HL-60 (cell line): ENCODE data around the gene MYOC.

Source experiments
- CTCF ChIP-seq: IDR thresholded peaks from one replicate; pipeline ENCODE4 v1.5.1; 2011; ENCODE audit warnings: low read length, control low read depth, inconsistent platforms; ENCODE audit not compliant: insufficient read depth
- POLR2AphosphoS5 ChIP-seq: IDR thresholded peaks from 2 replicates; pipeline ENCODE4 v1.6.1; 2012; ENCODE audit warnings: low read depth
- REST ChIP-seq: IDR thresholded peaks from 2 replicates; pipeline ENCODE4 v1.6.1; 2012; ENCODE audit warnings: low read depth; ENCODE audit not compliant: insufficient replicate concordance
- SPI1 ChIP-seq: IDR thresholded peaks from 2 replicates; pipeline ENCODE4 v1.6.1; 2012; ENCODE audit warnings: low read depth, mild to moderate bottlenecking, borderline replicate concordance

GRCh38 chr1:171699531-171699930, 47.0 kb upstream of the MYOC start:
- TF ChIP-seq POLR2AphosphoS5 (no peak), CTCF (no peak), REST (no peak), SPI1 (no peak)
